Pancreas (tissue), 10 donors: ENCODE data around the gene SMYD3. TPM values are rescaled to one million over a fixed set of nuclear protein-coding genes. Genes with fewer than 3 reads are reported as not detected.

Experiments used
- ATAC-seq, 4 donors: fragments of 200-7000 bp; cut with Tn5 transposase; one replicate each; pipeline versions ENCODE4 v1.8.0 to v1.9.1; 2020; ENCODE audit warnings: mild to moderate bottlenecking in 4 of 4, moderate library complexity in 4 of 4
- DNase-seq, 6 donors: peaks; one replicate each; pipeline ENCODE4 v3.0.0-alpha.2; 2020
- FAIRE-seq: peaks from 2 replicates; lab custom pipeline; 2012; peaks lifted over from hg19 to GRCh38; lab: Jason Lieb, UNC
- H3K27ac ChIP-seq, 4 donors: fragments of 200-600 bp; sonication (generic); 1 replicate in 3 of 4; 2 replicates in 1 of 4; pipeline versions ENCODE4 v1.5.0 to v1.8.0; 2020
- H3K27me3 ChIP-seq, 4 donors: fragments of 200-600 bp; one replicate each; pipeline ENCODE4 v1.8.0; 2021
- H3K36me3 ChIP-seq, 3 donors: fragments of 200-600 bp; sonication (generic) in 1 of 3; one replicate each; pipeline versions ENCODE4 v1.5.0 to v1.8.0; 2020 to 2021
- H3K4me1 ChIP-seq, 3 donors: fragments of 200-600 bp; one replicate each; pipeline ENCODE4 v1.8.0; 2021
- H3K4me3 ChIP-seq, 4 donors: fragments of 200-600 bp; sonication (generic) in 2 of 4; one replicate each; pipeline versions ENCODE4 v1.5.0 to v1.8.0; 2020 to 2021
- H3K9me3 ChIP-seq, 4 donors: fragments of 200-600 bp; one replicate each; pipeline ENCODE4 v1.8.0; 2021
- WGBS, 2 donors: extraction: QIAGEN DNeasy Blood & Tissue Kit; methylation state at CpG; one replicate each; pipeline ENCODE4 v1.1.7; 2013; 5-methylcytosine and 5-hydroxymethylcytosine counted together
- intact Hi-C, 3 donors: fragments of 100-400 bp; cut with DNase I; formaldehyde crosslinking; loops; one replicate each; pipeline versions ENCODE4 v1.11.1 to v1.14.2; 2022
- polyA plus RNA-seq, 2 donors: library from polyadenylated mRNA; stranded (reverse); fragments of 200-250 nt; gene quantifications; one replicate each; pipeline ENCODE4 v1.2.3, GENCODE V29; 2013
- total RNA-seq, 6 donors: library from RNA; stranded (reverse); fragmentation: NEBNext Ultra II Directional in 4 of 6; extraction: Animal tissue kit (Norgen Biotek cat#: 25700) in 4 of 6; gene quantifications; one replicate each; pipeline versions ENCODE4 v1.2.1 to v1.2.4, GENCODE V29; 2021 to 2023
- TF ChIP-seq, protein P1 (sequence below), 4 donors: fragments of 200-600 bp; sonication (generic) in 3 of 4; IDR thresholded peaks; one replicate each; pipeline versions ENCODE4 v1.5.0 to v1.8.0; 2021; ENCODE audit warnings: antibody characterized with exemption in 4 of 4
- donor health status: healthy with polysubstance abuse.
- donor health status: DM: no; HTN: no; CAD: no; lungs with moderate emphysema.
- donor health status: DM: no; HTN: no; CAD: no.
- donor health status: control.
- donor health status: control.
- donor health status: Bipolar disorder and iron deficiency.
- donor health status: DM: yes; HTN: yes; CAD: no.
- donor health status: DM: no; HTN: no; CAD: no.
- donor health status: DM: no; HTN: no; CAD: no.
- donor health status: DM: yes; HTN: yes; CAD: no.

Gene SMYD3
- total and polyA plus RNA-seq, 8 donors: 4.6 to 10.5 (median 6.7) TPM

- Histone ChIP-seq H3K36me3 (no peaks in the 10 kb centered on the region), H3K27ac (no peak overlapping the region), H3K4me1 (peaks cover 0 to 10% (median 0%) of the 10 kb centered on the region in 3 donors), H3K4me3 (no peak overlapping the region), H3K9me3 (no peaks in the 10 kb centered on the region), H3K27me3 (no peaks in the 10 kb centered on the region)
- FAIRE-seq (no peak), ATAC-seq (no peak), DNase-seq (no peak)
- intact Hi-C loops: no loop called here
- TF ChIP-seq, protein P1, sequence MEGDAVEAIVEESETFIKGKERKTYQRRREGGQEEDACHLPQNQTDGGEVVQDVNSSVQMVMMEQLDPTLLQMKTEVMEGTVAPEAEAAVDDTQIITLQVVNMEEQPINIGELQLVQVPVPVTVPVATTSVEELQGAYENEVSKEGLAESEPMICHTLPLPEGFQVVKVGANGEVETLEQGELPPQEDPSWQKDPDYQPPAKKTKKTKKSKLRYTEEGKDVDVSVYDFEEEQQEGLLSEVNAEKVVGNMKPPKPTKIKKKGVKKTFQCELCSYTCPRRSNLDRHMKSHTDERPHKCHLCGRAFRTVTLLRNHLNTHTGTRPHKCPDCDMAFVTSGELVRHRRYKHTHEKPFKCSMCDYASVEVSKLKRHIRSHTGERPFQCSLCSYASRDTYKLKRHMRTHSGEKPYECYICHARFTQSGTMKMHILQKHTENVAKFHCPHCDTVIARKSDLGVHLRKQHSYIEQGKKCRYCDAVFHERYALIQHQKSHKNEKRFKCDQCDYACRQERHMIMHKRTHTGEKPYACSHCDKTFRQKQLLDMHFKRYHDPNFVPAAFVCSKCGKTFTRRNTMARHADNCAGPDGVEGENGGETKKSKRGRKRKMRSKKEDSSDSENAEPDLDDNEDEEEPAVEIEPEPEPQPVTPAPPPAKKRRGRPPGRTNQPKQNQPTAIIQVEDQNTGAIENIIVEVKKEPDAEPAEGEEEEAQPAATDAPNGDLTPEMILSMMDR (IDR thresholded peaks at IDR 0.05): no peak
- 74 to 76% methylated on average over 5 of the region's 5 CpGs for WGBS, 2 donors
Observed at GRCh38 chr1:246297279-246298265, 209.5 kb downstream of the SMYD3 start.

- FAIRE-seq (no peak), ATAC-seq (no peak), DNase-seq (no peak)
- peaks cover 0 to 4% (median 0%) of the 10 kb centered on the region in 3 donors for H3K4me1 ChIP-seq
- TF ChIP-seq, protein P1 (IDR thresholded peaks at IDR 0.05): no peak
- H3K36me3 ChIP-seq: no peaks in the 10 kb centered on the region
- H3K27ac ChIP-seq: no peak overlapping the region
- H3K4me3 ChIP-seq: no peak overlapping the region
- whole genome bisulfite sequencing, 2 donors: 80 to 93% methylated on average over 5 of the region's 5 CpGs
- intact Hi-C loops: no loop called here
- no peaks in the 10 kb centered on the region for H3K9me3 ChIP-seq
- no peaks in the 10 kb centered on the region for H3K27me3 ChIP-seq
Observed at GRCh38 chr1:246295968-246296367, 211.1 kb downstream of the SMYD3 start.

DNA sequence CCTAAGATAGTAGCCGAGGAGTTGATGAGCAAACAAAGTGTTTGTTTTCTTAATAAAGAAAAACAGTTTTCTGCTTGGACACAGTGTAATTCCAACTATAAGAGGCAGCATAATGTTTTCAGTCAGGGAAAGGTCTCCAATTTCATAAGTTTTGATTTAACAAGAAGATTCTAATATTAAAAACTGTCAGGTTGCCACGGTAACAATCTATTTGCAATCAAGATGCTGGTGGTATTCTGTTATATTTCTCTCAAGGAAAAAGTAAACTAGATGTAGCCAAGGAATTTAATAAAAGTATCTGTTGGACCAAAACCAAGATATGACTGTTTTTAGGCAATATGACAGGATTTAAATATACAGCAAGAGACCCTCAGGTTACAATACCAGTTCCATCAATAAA, 211.7 kb downstream of the SMYD3 start:
- no peak overlapping the region for H3K27ac ChIP-seq
- H3K4me3 ChIP-seq: no peak overlapping the region
- H3K36me3 ChIP-seq: no peaks in the 10 kb centered on the region
- WGBS, 2 donors: 82 to 91% methylated on average over 2 of the region's 2 CpGs
- TF ChIP-seq, protein P1 (IDR thresholded peaks at IDR 0.05): no peak
- DNase-seq (no peak), ATAC-seq (no peak), FAIRE-seq (no peak)
- H3K4me1 ChIP-seq: no peaks in the 10 kb centered on the region
- no peaks in the 10 kb centered on the region for H3K27me3 ChIP-seq
- no peaks in the 10 kb centered on the region for H3K9me3 ChIP-seq
- intact Hi-C loops: no loop called here

GRCh38 chr1:246294263-246294662, 212.8 kb downstream of the SMYD3 start:
- no peak overlapping the region for H3K27ac ChIP-seq
- no peaks in the 10 kb centered on the region for H3K4me1 ChIP-seq
- no peaks in the 10 kb centered on the region for H3K9me3 ChIP-seq
- no peaks in the 10 kb centered on the region for H3K36me3 ChIP-seq
- FAIRE-seq: no peak
- 79 to 86% methylated on average over 2 of the region's 2 CpGs for WGBS, 2 donors
- intact Hi-C loops: no loop called here
- H3K27me3 ChIP-seq: no peaks in the 10 kb centered on the region
- TF ChIP-seq, protein P1 (IDR thresholded peaks at IDR 0.05): no peak
- no peak for ATAC-seq
- H3K4me3 ChIP-seq: no peak overlapping the region
- no peak for DNase-seq
